Endometrium (tissue), 2 donors: ENCODE results near the gene IL1RAP.

Source experiments
- FAIRE-seq: peaks from 2 replicates; lab custom pipeline; 2012; peaks lifted over from hg19 to GRCh38; lab: Jason Lieb, UNC
- donor health status: control.
- donor health status: control.

Gene IL1RAP

DNA sequence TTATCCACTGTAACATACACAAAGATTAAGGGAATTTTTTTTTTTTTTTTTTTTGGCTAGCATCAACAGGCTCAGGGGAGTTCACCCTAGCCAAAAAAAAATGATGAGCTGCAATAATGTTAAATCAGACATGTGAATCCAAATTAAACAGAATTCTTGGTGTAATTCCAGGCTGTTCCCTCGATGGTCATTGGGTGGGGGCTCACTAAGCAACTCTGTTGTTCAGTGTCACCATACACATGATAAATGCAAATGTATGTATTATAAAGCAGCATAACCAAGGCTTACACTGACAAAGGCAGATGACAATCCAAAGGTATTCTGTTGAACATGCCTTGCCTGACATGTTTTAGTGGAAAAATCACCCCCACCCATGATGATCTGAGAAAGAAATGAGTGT, 29.0 kb downstream of the IL1RAP start:
- no peak for FAIRE-seq

DNA sequence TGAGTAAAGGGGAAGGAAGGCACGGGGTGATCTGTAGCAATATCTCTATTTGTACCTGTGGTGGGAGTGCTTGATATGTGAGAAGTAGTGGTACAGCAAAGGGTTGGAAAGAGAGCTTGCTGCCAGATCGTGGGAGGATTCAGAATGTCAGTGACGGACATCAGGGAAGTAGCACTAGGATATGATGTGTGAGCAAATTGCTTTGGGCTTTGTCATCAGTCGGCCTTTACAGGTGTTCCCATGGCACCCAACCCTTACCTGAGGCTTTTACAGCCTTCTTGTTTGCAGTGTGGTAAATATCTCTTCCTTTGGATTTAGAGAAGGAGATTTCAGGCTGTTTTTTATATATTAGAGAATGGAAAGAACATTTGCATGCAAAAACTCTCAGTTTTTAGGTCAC, 29.8 kb downstream of the IL1RAP start:
- FAIRE-seq = no peak

DNA sequence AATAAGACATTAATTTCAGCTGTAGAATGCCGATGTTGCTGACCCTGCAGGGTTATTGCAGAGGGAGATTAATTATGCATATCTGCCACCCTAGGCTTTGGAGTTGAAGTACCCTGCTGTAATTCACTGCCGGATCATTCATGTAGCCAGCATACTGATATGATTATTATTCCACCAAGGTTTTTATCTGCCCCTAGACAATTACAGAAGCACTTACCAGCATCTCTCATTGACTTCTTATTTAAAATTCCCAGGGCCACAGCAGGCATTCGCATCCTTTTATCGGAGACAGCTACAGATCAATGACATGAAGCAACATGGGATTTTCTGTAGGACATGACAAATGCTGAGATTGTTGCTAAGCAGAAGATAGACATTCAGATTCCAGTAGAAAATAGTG, 31.3 kb downstream of the IL1RAP start:
- no peak for FAIRE-seq

DNA sequence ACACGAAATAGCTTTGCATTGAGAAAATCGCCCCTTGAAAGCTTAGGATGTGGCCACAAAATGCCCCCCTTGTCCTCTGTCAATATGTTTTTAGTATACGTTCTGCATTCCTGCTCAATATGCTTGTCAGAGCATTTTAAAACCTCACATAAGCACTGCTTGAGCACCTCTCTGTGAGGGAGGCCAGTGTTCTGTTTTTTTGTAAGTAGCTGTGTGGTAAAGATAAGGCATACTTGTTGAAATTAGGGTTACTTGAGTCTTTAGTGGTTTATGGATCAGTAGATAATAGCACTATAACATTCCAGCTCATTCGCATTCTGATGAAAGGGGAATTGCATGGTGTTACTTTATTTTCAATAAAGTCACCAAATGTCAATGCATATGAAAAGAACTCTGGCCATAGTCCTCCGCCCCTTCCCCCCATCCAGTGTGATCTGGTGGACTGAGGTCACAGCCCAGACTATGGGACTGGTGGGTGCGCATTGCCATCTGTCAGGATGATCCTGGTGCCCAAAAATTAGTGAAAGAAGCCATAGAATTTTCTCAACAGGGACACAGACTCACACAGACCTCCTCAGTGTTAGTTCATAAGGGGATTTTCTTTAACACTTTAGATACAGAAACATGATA, 33.1 kb downstream of the IL1RAP start:
- no peak for FAIRE-seq

DNA sequence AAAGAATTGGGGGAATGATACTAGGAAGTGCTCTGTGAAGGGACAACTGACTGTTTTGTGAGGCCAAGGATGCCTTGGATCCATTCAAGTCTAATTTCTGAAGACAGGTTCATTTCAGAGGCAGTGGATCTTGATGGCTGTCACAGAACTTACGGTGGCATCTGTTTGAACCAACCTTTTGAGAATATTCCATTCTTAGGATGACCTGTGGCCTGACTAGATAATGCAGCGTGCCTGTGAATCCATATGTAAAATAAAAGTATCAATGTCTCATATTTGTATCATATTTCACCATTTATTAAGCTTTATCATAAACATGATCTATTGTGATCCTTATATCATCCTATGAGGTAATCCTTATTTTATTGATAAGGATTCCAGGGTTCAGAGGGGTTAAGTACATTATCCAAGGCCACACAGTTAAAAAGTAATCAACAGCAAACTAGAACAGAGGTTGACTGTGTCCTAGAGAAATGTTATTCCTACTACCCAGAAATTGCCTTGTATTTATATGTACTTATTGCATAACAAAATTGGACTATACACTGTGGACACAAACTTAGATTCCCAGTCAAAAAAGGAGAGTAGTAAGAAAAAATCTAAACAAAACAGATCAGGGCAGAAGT, 34.3 kb downstream of the IL1RAP start:
- FAIRE-seq = no peak

DNA sequence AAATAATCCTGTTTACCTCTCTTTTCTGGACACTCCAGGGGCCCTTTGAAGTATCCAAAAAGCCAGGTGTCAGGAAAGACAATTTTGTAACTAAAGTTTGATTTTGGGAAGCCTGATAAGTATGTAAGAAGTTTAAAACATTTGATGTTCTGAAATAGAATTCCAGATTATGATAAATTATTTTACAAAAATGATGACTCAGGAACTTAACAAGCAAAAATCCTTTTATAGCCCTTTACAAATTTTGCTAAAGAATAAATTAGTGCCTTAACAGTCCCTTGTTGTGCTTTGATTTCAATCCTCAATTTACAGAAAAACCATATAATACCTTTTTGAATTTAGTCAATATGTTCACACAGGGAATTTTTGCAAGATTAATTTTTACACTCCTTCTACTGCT, 38.1 kb downstream of the IL1RAP start:
- no peak for FAIRE-seq

DNA sequence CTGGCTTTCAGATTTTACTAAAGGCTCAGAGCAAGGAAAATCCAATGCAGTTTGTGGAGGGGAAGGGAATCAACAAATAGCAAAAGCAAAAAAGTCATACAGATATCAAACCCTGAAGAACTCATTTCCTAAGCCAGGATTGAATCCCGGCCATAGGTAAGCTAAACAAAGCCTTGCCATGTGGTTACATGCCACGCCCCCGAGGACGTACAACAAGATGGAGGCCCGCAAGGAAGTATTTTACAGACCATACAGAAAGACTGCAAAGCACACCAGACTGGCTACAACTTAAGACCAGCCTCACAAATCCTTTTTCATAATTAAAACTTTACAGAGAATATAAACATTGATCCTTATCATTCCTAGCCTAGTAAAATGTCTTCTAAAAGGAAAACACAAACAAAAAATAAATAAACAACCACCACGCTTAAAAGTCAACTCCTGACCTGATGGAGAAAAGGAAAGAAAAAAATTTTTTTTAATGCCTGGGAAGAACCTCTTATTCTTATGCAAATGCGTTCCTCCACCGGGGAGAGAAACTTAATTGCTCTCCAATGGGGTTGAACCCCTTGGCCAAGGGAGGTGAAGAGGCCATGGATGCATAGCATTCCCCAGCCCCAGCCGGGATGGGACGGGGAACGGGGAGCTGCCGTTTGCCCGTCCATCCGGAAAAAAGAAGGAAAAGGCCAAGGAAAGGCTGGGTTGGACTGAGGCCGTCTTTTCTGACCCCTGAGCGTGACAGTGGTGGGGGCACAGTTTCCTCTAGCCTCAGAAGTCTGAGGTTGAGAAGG, 39.3 kb downstream of the IL1RAP start:
- FAIRE-seq = no peak

DNA sequence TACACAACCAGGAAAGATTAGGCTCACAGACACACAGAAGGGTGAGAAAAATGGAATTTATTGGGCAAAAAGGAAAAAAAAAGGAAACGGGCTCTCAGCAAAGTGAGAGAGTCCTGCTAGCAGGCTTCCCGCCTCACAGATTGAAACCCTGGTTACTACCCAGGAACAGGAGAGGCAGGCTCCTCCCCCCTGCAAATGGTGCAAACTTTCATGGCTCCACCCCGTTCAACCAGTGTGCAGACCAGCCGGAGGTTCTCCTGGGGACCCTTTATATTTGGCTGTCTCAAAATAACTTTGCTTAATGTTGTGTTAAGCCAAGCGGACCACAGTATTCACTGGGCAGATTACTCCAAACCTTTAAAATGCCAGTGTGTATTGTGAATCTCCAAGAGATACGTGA, 40.3 kb downstream of the IL1RAP start:
- FAIRE-seq = no peak

DNA sequence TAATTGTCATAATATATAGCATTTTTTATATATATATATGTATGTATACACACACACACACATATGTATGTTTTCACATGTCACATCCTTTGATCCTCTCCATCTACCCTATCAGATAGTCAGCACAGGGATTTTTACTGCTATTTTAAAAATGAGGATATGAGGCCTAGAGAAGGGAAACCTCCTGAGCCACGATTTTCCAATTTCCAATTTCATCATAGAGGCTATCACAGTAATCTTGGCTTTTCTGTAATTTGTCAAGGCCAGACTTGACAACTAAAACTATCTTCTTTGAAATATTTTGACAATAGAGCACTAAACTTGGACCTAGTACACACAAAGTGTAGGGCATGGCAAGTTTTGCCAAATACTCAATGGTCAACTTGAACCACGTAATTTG, 42.5 kb downstream of the IL1RAP start:
- no peak for FAIRE-seq

DNA sequence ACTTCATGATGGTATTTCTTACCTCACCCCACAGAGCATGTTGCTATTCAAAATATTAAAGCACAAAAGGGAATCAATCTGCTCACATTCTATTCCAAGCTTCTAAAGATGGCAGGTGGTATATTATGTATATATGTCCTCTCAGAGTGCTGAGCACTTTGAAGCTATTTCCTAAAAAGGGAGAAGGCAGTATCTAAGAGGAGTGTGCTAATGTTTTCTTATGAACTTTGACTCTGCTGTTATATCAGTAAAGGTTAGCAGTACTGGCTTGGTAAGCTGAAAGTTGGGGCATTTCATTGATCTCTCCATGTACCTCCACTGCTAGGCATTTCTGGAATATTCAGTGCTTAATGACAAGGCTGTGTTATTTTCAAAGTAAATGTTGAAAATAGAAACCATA, 43.4 kb downstream of the IL1RAP start:
- no peak for FAIRE-seq

DNA sequence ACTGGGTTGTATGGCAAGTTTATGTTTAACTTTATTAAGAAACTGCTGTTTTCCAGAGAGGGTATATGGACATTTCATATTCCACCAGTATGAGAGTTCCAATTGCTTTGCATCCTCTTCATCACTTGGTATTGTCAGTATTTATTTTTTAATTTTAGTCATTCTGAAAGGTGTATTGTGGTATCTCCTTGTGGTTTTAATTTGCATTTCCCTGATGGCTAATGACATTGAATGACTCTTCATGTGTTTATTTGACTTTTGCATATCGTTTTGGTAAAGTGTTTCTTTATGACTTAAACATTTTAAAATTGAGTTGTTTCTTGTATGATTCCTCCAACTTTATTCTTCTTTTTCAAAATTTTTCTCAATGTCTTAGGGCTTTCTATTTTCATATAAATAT, 44.4 kb downstream of the IL1RAP start:
- no peak for FAIRE-seq

DNA sequence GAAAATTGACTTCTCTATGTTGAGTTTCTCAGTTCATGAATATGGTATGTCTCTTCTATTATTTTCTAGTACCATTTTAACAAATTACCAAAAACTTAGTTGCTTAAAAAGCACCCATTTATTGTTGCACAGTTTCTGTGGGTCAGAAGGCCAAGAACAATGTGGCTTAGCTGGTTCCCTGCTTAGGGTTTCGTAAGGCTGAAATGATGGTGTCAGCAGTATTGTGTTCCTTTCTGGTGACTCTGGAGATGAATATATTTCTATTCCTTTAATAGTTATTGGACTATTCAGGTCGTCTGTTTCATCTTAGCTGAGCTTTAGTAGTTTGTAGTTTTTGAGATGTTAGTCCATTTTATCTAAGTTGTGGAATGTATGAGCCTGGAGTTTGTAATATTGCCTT, 44.9 kb downstream of the IL1RAP start:
- FAIRE-seq = no peak

DNA sequence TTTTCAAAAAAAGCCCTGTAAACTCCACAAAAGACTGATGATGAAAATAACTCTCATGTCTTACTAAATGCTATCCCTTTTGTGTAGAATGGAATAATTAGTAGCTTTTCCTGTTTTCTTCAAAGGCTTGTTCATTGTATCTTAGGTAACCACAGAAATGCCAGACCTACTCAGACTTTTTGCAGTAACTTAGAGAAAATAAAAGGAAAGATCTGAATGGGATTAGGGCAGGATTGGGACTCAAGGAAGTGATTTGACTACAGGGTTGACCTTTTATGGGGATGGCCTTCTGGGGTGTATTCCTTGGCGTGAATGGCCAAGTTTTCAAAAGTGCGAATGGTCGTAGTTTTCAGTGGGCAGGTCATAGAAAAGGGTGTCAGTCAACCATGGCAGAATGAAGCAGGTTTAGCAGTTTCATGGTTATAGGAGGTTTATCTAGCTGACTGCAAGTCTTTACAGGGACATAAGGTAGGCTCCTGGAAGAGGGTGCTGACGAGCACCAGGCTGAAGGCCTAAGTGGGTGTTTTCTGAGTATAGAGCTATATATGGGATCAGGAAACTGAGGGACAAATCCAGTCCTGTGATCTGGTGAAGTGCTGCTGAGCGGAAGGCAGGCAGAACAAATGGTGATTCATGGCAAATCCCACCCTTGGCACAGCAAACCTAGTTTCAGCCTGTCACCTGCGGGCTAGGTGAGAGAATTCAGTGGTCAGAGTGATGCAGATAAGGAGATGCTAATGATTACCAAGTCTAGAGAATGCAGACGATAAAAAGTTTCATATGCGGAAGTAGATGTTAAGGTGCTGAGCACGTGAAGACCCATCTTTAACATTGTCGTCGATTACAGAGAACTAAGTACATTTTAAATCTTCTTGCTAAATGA, 46.4 kb downstream of the IL1RAP start:
- no peak for FAIRE-seq

DNA sequence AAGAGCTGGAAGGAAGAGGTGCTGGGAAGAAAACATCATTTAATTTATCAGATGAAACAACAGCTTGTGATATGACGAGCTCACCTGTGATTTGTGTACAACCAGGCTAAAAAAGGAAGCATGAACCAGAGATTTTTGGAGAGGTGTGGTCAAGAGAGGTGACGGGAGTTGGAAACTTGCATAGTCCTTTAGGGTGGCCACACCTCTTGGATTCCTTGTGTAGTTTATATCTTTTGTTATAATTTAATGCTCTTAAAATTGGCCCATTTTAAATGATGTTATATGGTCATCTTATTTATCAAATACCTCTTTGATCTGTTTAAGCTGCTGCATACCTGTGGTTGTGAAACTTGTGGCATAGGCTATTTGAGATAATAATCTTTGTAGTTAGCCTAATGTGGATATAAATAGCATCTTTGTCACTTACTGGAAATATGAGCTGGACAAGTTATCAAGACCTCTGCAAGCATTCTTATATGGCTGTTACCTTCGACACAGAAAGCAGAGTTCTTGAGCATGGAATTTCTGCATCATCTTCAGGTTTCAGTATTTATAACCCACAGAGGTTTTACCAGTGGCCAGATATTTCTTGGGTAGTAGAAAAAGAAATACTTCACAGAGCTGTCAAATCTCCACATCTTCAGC, 49.1 kb downstream of the IL1RAP start:
- no peak for FAIRE-seq

DNA sequence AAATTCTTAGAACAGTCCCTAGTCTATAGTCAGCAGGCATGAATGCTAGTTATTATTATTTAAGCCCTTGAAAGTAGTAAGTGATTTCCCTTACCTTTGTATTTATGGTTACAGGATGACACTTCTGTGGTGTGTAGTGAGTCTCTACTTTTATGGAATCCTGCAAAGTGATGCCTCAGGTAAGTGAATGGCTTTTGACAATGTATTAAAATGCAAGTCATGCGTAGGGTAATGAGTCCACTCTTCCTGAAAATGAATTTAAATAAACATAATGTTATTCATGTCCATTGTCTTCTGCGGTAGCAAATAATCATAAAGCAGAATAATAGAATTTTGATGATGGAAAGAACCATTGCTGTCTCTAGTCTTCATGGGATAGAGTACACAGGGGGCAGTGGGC, 50.3 kb downstream of the IL1RAP start:
- no peak for FAIRE-seq

DNA sequence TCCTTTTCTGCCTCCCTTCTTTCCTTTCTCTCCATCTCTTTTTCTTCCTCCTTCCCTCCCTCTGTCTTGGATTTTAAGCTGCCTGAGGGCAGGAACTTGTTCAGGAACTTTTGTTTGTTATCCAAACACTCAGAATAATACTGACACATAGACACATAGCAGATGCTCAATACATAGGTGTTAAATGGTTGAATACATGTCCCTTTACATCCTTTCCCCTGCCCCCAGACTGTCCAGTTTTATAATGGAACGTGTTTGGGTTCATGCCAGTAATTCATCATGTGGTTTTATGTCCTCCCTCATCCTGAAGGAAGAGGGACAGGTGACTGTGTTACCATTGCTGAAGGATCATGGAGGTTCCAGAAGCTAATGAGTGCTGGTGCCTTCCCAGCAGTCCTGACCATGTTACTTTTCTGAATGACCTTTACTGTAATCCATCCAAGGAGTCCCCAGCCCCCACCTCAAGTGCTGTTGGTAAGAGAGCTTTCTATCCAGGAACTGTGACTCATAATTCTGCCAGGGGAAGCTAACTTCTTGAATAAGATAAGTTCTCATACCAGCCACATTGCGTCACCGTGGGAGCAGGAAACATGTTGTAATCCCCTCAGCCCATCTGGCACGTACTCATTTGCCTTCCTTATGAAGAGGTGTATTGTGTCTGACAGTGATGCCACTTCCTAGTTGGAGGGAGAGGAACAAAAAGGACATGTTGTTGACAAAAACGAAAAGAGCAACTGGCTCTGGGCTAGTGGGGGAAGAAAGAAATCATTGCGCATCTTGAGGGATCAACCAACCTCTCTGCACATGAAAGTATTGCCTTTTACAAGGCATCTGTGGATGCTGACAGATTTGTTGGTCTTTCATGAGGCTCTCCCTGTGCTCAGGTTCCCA, 52.4 kb downstream of the IL1RAP start:
- no peak for FAIRE-seq

DNA sequence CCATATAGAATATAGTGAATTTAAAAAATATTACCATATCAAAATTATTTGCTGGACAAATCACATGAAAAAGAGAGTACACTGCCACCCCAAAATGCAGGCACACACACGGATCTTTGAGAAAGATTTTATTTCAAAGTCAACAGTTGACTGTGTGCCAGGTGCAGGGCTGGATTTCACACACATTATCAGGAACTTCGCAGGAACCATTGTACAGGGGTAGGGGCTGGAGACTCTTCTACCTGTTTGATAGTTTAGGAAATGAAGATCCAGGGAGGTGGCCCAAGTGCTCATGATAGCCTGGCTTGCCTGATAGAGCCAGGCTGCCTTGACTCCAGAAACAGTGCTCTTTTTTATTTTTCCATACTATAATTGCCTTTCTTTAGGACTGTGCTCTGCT, 54.2 kb downstream of the IL1RAP start:
- FAIRE-seq = no peak

DNA sequence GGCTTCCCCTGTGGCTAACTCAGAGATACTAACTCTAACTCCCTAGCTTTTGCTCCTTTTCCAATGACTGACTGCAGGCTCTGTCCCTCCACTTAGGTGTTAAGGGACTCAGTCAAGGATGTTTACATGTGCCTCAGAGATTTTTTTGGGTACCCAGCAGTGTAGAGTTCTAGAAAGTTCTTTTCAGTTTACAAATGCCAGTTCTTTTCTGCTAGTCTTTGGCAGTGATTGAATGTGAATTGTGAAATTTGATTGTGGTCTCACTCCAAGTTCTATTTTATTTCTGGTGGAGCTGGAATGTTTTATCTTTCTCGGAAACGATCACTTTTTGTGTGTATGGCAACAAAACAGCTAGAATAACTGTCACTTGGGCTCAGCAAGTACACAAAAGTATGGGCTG, 60.6 kb downstream of the IL1RAP start:
- FAIRE-seq = no peak

DNA sequence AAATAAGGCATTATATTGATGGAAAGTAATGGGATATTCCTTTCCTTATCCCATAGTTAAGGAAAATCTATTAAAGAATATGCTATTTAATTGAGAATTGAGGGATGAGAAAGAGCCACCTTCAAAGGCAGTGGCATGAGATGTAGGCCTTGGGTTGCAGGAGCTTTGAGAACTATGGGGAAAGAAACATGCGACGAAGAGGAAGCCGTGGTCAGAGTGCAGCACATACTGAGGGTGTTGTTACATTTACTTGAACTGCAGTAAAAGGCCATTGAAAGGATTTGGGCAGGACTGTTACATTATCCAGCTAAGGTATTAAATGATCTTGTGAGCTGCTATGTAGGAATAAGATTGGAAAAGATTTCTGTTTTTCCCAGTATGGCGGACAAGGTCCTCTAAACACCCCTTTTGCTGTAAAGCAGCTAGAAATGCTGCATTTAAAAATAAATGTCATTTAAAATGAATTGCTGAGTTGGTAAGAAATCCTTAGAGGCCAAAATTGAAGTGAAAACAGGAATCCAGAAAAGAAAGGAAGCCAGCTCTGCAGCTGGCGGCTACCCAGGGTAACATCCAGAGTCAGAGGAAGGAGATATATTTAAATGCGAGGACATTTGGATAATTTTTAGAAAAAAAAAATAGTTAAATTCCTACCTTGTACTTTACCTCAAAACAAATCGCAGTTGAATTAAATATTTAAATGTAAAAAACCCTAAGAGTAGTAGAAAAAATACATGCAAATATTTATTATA, 61.7 kb downstream of the IL1RAP start:
- no peak for FAIRE-seq

DNA sequence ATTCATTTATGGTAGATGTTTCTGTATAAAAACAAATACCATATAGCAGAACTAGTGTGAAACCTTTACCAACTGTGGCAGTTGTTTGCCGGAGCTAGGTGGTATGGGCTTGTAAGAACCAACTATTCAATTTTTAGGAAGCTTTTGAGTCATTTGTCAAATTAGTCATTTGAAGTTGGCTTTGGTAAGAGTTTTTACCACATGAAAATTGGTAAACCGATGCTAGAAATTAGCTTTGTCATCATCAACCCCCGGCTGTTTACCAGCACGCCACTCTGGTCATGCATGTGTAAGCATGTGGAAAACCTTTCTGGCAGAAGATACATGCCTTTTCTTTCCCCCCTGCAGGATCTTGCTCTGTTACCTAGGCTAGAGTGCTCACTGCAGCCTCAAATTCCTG, 63.3 kb downstream of the IL1RAP start:
- FAIRE-seq = no peak
